Pancreas (tissue), 10 donors: ENCODE measurements around the gene GPT2. TPM values are rescaled to one million over a fixed set of nuclear protein-coding genes. Genes with fewer than 3 reads are reported as not detected.

Source experiments
- ATAC-seq, 4 donors: fragments of 200-7000 bp; cut with Tn5 transposase; one replicate each; pipeline versions ENCODE4 v1.8.0 to v1.9.1; 2020; ENCODE audit warnings: mild to moderate bottlenecking in 4 of 4, moderate library complexity in 4 of 4
- DNase-seq, 6 donors: peaks; one replicate each; pipeline ENCODE4 v3.0.0-alpha.2; 2020
- FAIRE-seq: peaks from 2 replicates; lab custom pipeline; 2012; peaks lifted over from hg19 to GRCh38; lab: Jason Lieb, UNC
- H3K27ac ChIP-seq, 4 donors: fragments of 200-600 bp; sonication (generic); 1 replicate in 3 of 4; 2 replicates in 1 of 4; pipeline versions ENCODE4 v1.5.0 to v1.8.0; 2020
- H3K27me3 ChIP-seq, 4 donors: fragments of 200-600 bp; one replicate each; pipeline ENCODE4 v1.8.0; 2021
- H3K36me3 ChIP-seq, 3 donors: fragments of 200-600 bp; sonication (generic) in 1 of 3; one replicate each; pipeline versions ENCODE4 v1.5.0 to v1.8.0; 2020 to 2021
- H3K4me1 ChIP-seq, 3 donors: fragments of 200-600 bp; one replicate each; pipeline ENCODE4 v1.8.0; 2021
- H3K4me3 ChIP-seq, 4 donors: fragments of 200-600 bp; sonication (generic) in 2 of 4; one replicate each; pipeline versions ENCODE4 v1.5.0 to v1.8.0; 2020 to 2021
- H3K9me3 ChIP-seq, 4 donors: fragments of 200-600 bp; one replicate each; pipeline ENCODE4 v1.8.0; 2021
- CTCF ChIP-seq, 4 donors: fragments of 200-600 bp; sonication (generic) in 3 of 4; IDR thresholded peaks; one replicate each; pipeline versions ENCODE4 v1.5.0 to v1.8.0; 2021; ENCODE audit warnings: antibody characterized with exemption in 4 of 4
- WGBS, 2 donors: extraction: QIAGEN DNeasy Blood & Tissue Kit; methylation state at CpG; one replicate each; pipeline ENCODE4 v1.1.7; 2013; 5-methylcytosine and 5-hydroxymethylcytosine counted together
- intact Hi-C, 3 donors: fragments of 100-400 bp; cut with DNase I; formaldehyde crosslinking; loops; one replicate each; pipeline versions ENCODE4 v1.11.1 to v1.14.2; 2022
- polyA plus RNA-seq, 2 donors: library from polyadenylated mRNA; stranded (reverse); fragments of 200-250 nt; gene quantifications; one replicate each; pipeline ENCODE4 v1.2.3, GENCODE V29; 2013
- total RNA-seq, 6 donors: library from RNA; stranded (reverse); fragmentation: NEBNext Ultra II Directional in 4 of 6; extraction: Animal tissue kit (Norgen Biotek cat#: 25700) in 4 of 6; gene quantifications; one replicate each; pipeline versions ENCODE4 v1.2.1 to v1.2.4, GENCODE V29; 2021 to 2023
- donor health status: healthy with polysubstance abuse.
- donor health status: DM: no; HTN: no; CAD: no; lungs with moderate emphysema.
- donor health status: DM: no; HTN: no; CAD: no.
- donor health status: control.
- donor health status: control.
- donor health status: Bipolar disorder and iron deficiency.
- donor health status: DM: yes; HTN: yes; CAD: no.
- donor health status: DM: no; HTN: no; CAD: no.
- donor health status: DM: no; HTN: no; CAD: no.
- donor health status: DM: yes; HTN: yes; CAD: no.

GPT2 gene
- total and polyA plus RNA-seq, 8 donors = 29.7 to 122 (median 77.2) TPM

DNA sequence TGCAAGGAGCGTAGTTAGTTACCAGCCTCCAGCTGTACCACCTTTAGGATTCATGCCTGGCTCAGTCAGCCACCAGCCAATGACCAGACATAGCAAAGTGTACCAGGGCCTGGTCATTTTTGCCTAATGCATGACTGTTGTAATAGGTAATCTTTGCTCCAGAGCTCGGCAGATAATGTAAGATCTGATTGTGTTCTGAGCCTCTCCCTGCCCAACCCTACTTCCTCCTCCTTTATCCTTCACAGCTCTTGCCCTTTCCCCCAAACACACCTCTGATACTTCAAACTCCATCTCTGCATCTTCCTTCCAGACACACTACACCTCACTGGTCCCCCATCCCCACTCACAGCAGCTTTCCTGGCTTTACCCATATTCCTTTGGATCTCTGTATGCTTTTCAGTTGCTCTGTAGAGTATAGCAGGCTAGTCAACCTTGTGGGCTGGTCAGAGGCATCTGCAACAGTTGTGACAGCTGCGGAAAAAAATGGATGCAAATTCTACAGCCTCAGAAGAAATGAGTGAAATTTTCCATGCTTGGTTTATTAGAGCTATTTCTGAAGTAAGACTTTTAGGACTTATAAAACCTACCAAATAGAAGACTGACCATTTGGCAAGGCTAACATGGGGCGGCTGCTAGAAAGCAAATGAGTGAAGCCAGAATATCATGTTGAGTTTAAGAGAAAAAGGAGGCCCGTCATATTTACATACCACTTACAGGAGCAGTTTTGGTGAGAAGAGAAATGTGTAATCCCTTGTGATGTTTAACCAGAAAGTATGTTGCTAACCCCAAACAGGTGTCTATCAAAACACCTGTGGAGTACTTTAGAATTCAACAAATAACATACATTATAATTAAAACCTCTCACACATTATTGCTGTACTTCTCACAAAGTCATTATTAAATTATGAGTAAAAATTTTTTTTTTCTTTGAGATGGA is 33.3 kb upstream of the GPT2 start:
- intact Hi-C loops = no loop called here
- no peak overlapping the region for H3K27ac ChIP-seq
- ATAC-seq (no peak), FAIRE-seq (no peak), DNase-seq (no peak)
- H3K27me3 ChIP-seq = no peaks in the 10 kb centered on the region
- TF ChIP-seq CTCF (IDR thresholded peaks at IDR 0.05) = no peak
- H3K9me3 ChIP-seq = no peaks in the 10 kb centered on the region
- H3K4me3 ChIP-seq = no peak overlapping the region
- no peaks in the 10 kb centered on the region for H3K36me3 ChIP-seq
- 72 to 81% methylated on average over 5 of the region's 5 CpGs for WGBS, 2 donors
- H3K4me1 ChIP-seq = peaks cover 0 to 4% (median 4%) of the 10 kb centered on the region in 3 donors

GRCh38 chr16:46852130-46852529 is 32.0 kb upstream of the GPT2 start:
- no peak for ATAC-seq
- WGBS, 2 donors = 71 to 79% methylated on average over 3 of the region's 3 CpGs

GRCh38 chr16:46853713-46854443 is 30.3 kb upstream of the GPT2 start:
- intact Hi-C loops = loop anchor here in 1 of 3 donors (2.0 kb wide), 1 partner anchor 53 kb away; no protein-coding TSS in a partner anchor
- TF ChIP-seq CTCF (IDR thresholded peaks at IDR 0.05) = peak; percentile 22 to 78 (median 61)
- Histone ChIP-seq H3K27me3 (no peaks in the 10 kb centered on the region), H3K27ac (no peak overlapping the region), H3K4me3 (no peak overlapping the region), H3K9me3 (no peaks in the 10 kb centered on the region), H3K36me3 (no peaks in the 10 kb centered on the region), H3K4me1 (peaks cover 0 to 7% (median 4%) of the 10 kb centered on the region in 3 donors)
- 16 to 17% methylated on average over 5 of the region's 5 CpGs for WGBS, 2 donors
- FAIRE-seq (no peak), ATAC-seq (peak; percentile 81 to 94 (median 93)), DNase-seq (peak; percentile 69 to 90 (median 81))

More at GRCh38 chr16:46852130-46852529, 32.0 kb upstream of the GPT2 start:
- intact Hi-C loops = no loop called here
- H3K27ac ChIP-seq = no peak overlapping the region
- H3K4me3 ChIP-seq = no peak overlapping the region
- H3K9me3 ChIP-seq = no peaks in the 10 kb centered on the region
- FAIRE-seq (no peak), DNase-seq (no peak)
- no peaks in the 10 kb centered on the region for H3K36me3 ChIP-seq
- TF ChIP-seq CTCF (IDR thresholded peaks at IDR 0.05) = no peak
- no peaks in the 10 kb centered on the region for H3K27me3 ChIP-seq
- peaks cover 0 to 4% (median 4%) of the 10 kb centered on the region in 3 donors for H3K4me1 ChIP-seq

DNA sequence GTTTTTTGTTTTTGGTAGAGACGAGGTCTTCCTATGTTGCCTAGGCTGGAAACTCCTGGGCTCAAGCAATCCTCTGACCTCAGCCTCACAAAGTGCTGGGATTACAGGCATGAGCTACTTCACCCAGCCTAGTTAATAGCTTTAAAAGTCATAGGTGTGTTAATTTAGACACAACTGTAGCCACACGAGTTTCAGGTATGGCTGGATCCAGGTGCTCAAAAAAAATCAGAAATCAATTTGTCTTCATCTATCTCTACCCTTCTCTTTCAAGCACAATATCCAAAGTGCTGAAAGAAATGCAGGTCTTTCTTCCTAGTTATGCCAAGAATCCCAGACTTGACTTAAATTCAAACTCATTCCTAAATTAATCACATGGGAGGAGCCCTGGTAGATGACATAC is 29.3 kb upstream of the GPT2 start:
- no peak for DNase-seq
- no peaks in the 10 kb centered on the region for H3K36me3 ChIP-seq
- no peaks in the 10 kb centered on the region for H3K27me3 ChIP-seq
- H3K4me3 ChIP-seq = no peak overlapping the region
- WGBS, 2 donors = 84 to 86% methylated on average over 2 of the region's 2 CpGs
- FAIRE-seq = no peak
- no peak overlapping the region for H3K27ac ChIP-seq
- no peak for TF ChIP-seq CTCF (IDR thresholded peaks at IDR 0.05)
- no peaks in the 10 kb centered on the region for H3K9me3 ChIP-seq
- intact Hi-C loops = loop anchor here in 2 of 3 donors (2.0 to 5.0 kb wide), 2 partner anchors 52 kb away; no protein-coding TSS in a partner anchor
- peaks cover 0 to 7% (median 4%) of the 10 kb centered on the region in 3 donors for H3K4me1 ChIP-seq
- ATAC-seq = no peak
